Aortic smooth muscle cell (primary cell): ENCODE data around the gene MAPRE3. TPM values are rescaled to one million over a fixed set of nuclear protein-coding genes. Genes with fewer than 3 reads are reported as not detected.

Experiments used
- total RNA-seq: library from RNA; depleted of rRNA; stranded (reverse); fragments of >200 nt; gene quantifications from 2 replicates; pipeline ENCODE4 v1.2.3, GENCODE V29; 2014

Gene MAPRE3
- 3.6 and 5.7 TPM in 2 replicates for total RNA-seq

GRCh38 chr2:26970244-26970927 lies at the start of gene MAPRE3:
MAPRE3 (plus strand) TSS chr2:26970637; CDS start chr2:27022219, 51,582 bp downstream.

GRCh38 chr2:27032495-27033252 lies 62.2 kb downstream of the MAPRE3 start, which contains the start of gene TMEM214:
TMEM214 (plus strand) TSS chr2:27032965; CDS start chr2:27033016, 51 bp downstream.

GRCh38 chr2:27050996-27051901 lies 80.8 kb downstream of the MAPRE3 start, which contains the start of gene AGBL5:
AGBL5 (plus strand) TSS chr2:27051668; CDS start chr2:27052959, 1,291 bp downstream.

GRCh38 chr2:27071277-27071989 lies 101.0 kb downstream of the MAPRE3 start, which contains the start of gene OST4:
OST4 (minus strand) TSS chr2:27071654.

Other genes starting within 250 kb of the MAPRE3 start
- 26.7 and 27.1 TPM in 2 replicates for gene SLC35F6, start 206.4 kb upstream of the MAPRE3 start, total RNA-seq
- 4.2 and 9.0 TPM in 2 replicates for gene CENPA, start 184.6 kb upstream of the MAPRE3 start, total RNA-seq
- not detected in 2 replicates for gene DPYSL5, start 122.5 kb upstream of the MAPRE3 start, total RNA-seq
- gene TMEM214, start 62.3 kb downstream of the MAPRE3 start, total RNA-seq: 38.1 and 38.7 TPM in 2 replicates
- 16.5 and 20.5 TPM in 2 replicates for gene AGBL5, start 81.0 kb downstream of the MAPRE3 start, total RNA-seq
- gene OST4, start 101.0 kb downstream of the MAPRE3 start, total RNA-seq: 560 and 659 TPM in 2 replicates
- gene EMILIN1, start 108.0 kb downstream of the MAPRE3 start, total RNA-seq: 260 and 292 TPM in 2 replicates
- 0.81 and 1.3 TPM in 2 replicates for gene KHK, start 116.1 kb downstream of the MAPRE3 start, total RNA-seq
- 7.0 and 12.2 TPM in 2 replicates for gene CGREF1, start 148.5 kb downstream of the MAPRE3 start, total RNA-seq
- gene ABHD1, start 153.2 kb downstream of the MAPRE3 start, total RNA-seq: 0.40 TPM in 1 of 2 replicates, not detected in the other
- gene PREB, start 164.0 kb downstream of the MAPRE3 start, total RNA-seq: 40.1 and 54.8 TPM in 2 replicates
- gene PRR30, start 168.8 kb downstream of the MAPRE3 start, total RNA-seq: not detected in 2 replicates
- gene TCF23, start 178.4 kb downstream of the MAPRE3 start, total RNA-seq: not detected in 2 replicates
- 219 and 241 TPM in 2 replicates for gene ATRAID, start 241.4 kb downstream of the MAPRE3 start, total RNA-seq
- 6.2 and 10.8 TPM in 2 replicates for gene SLC5A6, start 241.6 kb downstream of the MAPRE3 start, total RNA-seq
- 20.6 and 26.8 TPM in 2 replicates for gene CAD, start 246.7 kb downstream of the MAPRE3 start, total RNA-seq